IPS-20b (cell line): ENCODE results near the gene ANKRD29.
A peak's percentile ranks its signal among the peaks of the same experiment; 100 is the strongest.

ENCODE experiments used
- H3K27ac ChIP-seq: one replicate; pipeline ENCODE4 v1.5.1; 2013; ENCODE audit warnings: low read length
- H3K27me3 ChIP-seq: 2 replicates; pipeline ENCODE4 v1.6.1; 2013; ENCODE audit warnings: mild to moderate bottlenecking, low read length, inconsistent platforms; ENCODE audit not compliant: insufficient read depth
- H3K36me3 ChIP-seq: 2 replicates; pipeline ENCODE4 v1.6.1; 2013; ENCODE audit warnings: low read depth, mild to moderate bottlenecking, inconsistent platforms, low read length, moderate library complexity; ENCODE audit not compliant: insufficient read depth
- H3K4me1 ChIP-seq: 2 replicates; pipeline ENCODE4 v1.6.1; 2013; ENCODE audit warnings: mild to moderate bottlenecking, control low read depth, inconsistent platforms, low read length, moderate library complexity; ENCODE audit not compliant: insufficient read depth
- H3K4me3 ChIP-seq: 2 replicates; pipeline ENCODE4 v1.5.1; 2013; ENCODE audit warnings: mild to moderate bottlenecking, low read length, inconsistent platforms
- H3K9ac ChIP-seq: 2 replicates; pipeline ENCODE4 v1.6.1; 2013; ENCODE audit warnings: low read depth, mild to moderate bottlenecking, inconsistent platforms, low read length, moderate library complexity
- H3K9me3 ChIP-seq: 2 replicates; pipeline ENCODE4 v1.6.1; 2013; ENCODE audit warnings: mild to moderate bottlenecking, low read depth, low read length, inconsistent platforms; ENCODE audit not compliant: insufficient read depth

Gene ANKRD29

GRCh38 chr18:23599809-23600208, 62.9 kb downstream of the ANKRD29 start:
- H3K4me3 ChIP-seq = no peak overlapping the region
- no peaks in the 10 kb centered on the region for H3K4me1 ChIP-seq
- no peaks in the 10 kb centered on the region for H3K27me3 ChIP-seq
- no peaks in the 10 kb centered on the region for H3K36me3 ChIP-seq
- no peak overlapping the region for H3K9ac ChIP-seq
- no peak overlapping the region for H3K27ac ChIP-seq
- no peaks in the 10 kb centered on the region for H3K9me3 ChIP-seq

DNA sequence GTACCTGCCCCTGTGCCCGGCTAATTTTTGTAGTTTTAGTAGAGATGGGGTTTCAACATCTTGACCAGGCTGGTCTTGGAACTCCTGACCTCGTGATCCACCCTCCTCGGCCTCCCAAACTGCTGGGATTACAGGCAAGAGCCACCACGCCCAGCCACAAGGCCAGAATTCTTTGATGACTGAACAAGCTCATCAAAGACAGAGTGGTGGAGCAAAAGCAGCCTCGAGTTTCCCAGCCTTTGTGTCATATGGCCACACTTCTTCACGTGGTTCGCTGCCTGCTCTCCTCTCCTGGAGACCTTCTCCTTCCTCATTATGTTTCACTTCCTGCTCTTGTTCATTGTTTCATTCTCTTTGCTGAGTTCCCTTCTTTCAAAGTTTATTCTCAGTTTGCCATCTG, 66.5 kb downstream of the ANKRD29 start:
- no peaks in the 10 kb centered on the region for H3K27me3 ChIP-seq
- H3K9me3 ChIP-seq = no peaks in the 10 kb centered on the region
- no peak overlapping the region for H3K27ac ChIP-seq
- H3K36me3 ChIP-seq = no peaks in the 10 kb centered on the region
- no peak overlapping the region for H3K9ac ChIP-seq
- no peak overlapping the region for H3K4me3 ChIP-seq
- H3K4me1 ChIP-seq = no peaks in the 10 kb centered on the region

DNA sequence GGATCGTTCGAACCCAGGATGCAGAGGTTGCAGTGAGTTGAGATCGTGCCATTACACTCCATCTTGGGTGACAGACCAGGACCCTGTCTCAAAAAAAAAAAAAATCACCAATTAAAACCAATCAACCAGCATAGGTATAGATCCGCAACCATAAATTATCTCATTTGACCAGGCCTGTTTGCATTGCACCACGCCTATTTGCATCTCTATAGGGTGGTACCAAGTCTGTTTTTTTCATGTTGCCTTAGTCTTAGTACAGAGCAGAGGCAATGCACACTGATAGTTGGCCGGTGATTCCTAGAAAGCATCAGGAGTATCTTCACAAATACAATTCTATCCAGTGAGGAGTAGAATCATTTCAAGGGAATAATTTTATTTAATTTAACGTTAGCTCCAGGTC, 67.1 kb downstream of the ANKRD29 start:
- H3K9ac ChIP-seq = no peak overlapping the region
- H3K4me1 ChIP-seq = no peaks in the 10 kb centered on the region
- H3K4me3 ChIP-seq = no peak overlapping the region
- H3K36me3 ChIP-seq = no peaks in the 10 kb centered on the region
- no peak overlapping the region for H3K27ac ChIP-seq
- no peaks in the 10 kb centered on the region for H3K9me3 ChIP-seq
- H3K27me3 ChIP-seq = no peaks in the 10 kb centered on the region

- no peaks in the 10 kb centered on the region for H3K36me3 ChIP-seq
- H3K27me3 ChIP-seq = no peaks in the 10 kb centered on the region
- no peak overlapping the region for H3K27ac ChIP-seq
- no peaks in the 10 kb centered on the region for H3K4me1 ChIP-seq
- no peak overlapping the region for H3K9ac ChIP-seq
- no peak overlapping the region for H3K4me3 ChIP-seq
- H3K9me3 ChIP-seq = no peaks in the 10 kb centered on the region
Observed at GRCh38 chr18:23593720-23594119, 69.0 kb downstream of the ANKRD29 start.

DNA sequence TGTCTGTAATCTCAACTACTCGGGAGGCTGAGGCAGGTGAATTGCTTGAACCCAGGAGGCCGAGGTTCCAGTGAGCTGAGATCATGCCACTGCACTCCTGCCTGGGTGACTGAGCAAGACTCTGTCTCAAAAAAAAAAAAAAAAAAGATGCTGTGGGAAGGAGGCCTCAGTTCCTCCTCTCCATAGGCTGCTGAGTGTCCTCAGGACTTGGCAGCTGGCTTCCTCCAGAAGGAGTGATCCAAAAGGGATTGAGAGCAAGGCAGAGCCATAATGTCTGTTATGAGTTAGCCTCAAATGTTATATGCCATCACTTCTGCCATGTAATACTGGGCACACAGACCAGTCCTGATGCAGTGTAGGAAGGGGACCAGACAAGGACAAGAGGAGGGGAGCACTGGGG, 69.8 kb downstream of the ANKRD29 start:
- Histone ChIP-seq H3K36me3 (no peaks in the 10 kb centered on the region), H3K4me1 (no peaks in the 10 kb centered on the region), H3K4me3 (no peak overlapping the region), H3K27me3 (peaks cover under 1% of the 10 kb centered on the region; the same call in 1 of the 2 replicates), H3K9ac (no peak overlapping the region), H3K9me3 (no peaks in the 10 kb centered on the region), H3K27ac (no peak overlapping the region)

- no peaks in the 10 kb centered on the region for H3K9me3 ChIP-seq
- peaks cover 9% of the 10 kb centered on the region; the same call in 1 of the 2 replicates for H3K27me3 ChIP-seq
- H3K4me1 ChIP-seq = no peaks in the 10 kb centered on the region
- no peak overlapping the region for H3K9ac ChIP-seq
- H3K27ac ChIP-seq = no peak overlapping the region
- no peak overlapping the region for H3K4me3 ChIP-seq
- no peaks in the 10 kb centered on the region for H3K36me3 ChIP-seq
Observed at GRCh38 chr18:23591011-23591410, 71.7 kb downstream of the ANKRD29 start.

- H3K9ac ChIP-seq = no peak overlapping the region
- peaks cover 9% of the 10 kb centered on the region; the same call in 1 of the 2 replicates for H3K27me3 ChIP-seq
- H3K4me1 ChIP-seq = peaks cover 3% of the 10 kb centered on the region; the same call in 1 of the 2 replicates
- no peaks in the 10 kb centered on the region for H3K9me3 ChIP-seq
- no peaks in the 10 kb centered on the region for H3K36me3 ChIP-seq
- H3K4me3 ChIP-seq = no peak overlapping the region
- H3K27ac ChIP-seq = no peak overlapping the region
Observed at GRCh38 chr18:23588836-23589560, 73.7 kb downstream of the ANKRD29 start.

GRCh38 chr18:23587220-23587642, 75.5 kb downstream of the ANKRD29 start:
- Histone ChIP-seq H3K9ac (peak overlapping the region; percentile 28; the same call in 1 of the 2 replicates), H3K27me3 (peaks cover 9% of the 10 kb centered on the region; the same call in 1 of the 2 replicates), H3K36me3 (no peaks in the 10 kb centered on the region), H3K27ac (no peak overlapping the region), H3K4me3 (peak overlapping the region; percentile 97), H3K9me3 (no peaks in the 10 kb centered on the region), H3K4me1 (peaks cover 6% of the 10 kb centered on the region; the same call in 1 of the 2 replicates)

DNA sequence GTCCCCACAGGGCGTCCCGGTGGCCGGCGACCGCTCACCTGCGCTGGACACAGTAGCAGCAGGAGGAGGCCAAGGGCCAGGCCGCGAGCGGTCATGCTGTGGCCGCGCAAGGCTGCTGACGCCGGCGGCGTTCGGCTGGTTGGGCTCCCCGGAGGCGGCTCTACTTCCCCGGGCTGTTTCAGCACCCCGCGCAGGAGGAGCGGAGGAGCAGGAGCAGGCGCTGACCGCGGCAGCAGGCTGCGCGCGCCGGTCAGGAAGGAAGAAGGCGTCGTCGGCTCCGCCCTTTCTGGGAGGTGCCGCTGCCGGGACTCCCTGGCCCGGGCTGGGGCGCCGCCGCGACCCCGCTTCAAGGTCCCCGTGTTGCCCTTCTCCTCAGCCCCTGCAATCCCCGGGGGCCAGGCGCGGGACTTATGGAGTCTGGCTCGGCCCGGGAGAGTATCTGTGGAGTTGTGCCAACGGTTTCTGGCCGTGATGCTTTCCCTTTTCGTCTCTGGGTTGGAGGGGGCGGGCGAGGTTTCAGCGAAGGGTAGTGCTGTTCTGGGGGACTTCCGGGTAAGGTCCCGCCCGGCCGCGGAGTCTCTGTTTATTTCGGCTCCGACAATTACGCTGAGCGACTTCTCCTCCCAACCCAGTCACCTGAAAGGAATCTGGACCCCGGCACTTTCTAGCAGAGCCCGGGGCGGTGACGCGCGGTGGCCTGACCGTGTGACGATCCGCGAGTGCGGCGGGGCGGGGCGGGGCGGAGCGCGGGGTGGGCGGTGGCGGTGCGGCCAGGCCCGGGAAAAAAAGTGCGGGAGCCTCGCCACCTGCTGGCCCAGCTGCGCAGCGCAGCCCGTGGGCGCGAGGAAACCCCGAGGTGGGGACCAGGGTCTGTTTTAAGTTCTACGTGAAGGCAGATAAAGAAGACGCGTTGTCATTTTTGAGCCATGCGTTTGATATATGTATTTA, 76.2 kb downstream of the ANKRD29 start, which contains the start of gene NPC1:
Gene NPC1, minus strand, starts transcription at position 258 of the 948 bp plus-strand sequence. Its CDS starts 163 bp downstream, at position 95.
- no peaks in the 10 kb centered on the region for H3K9me3 ChIP-seq
- peak within 1 kb of the TSS; percentile 97 for H3K9ac ChIP-seq
- no peaks in the 10 kb centered on the region for H3K36me3 ChIP-seq
- peak within 1 kb of the TSS; percentile 99 for H3K27ac ChIP-seq
- H3K27me3 ChIP-seq = peaks cover 9% of the 10 kb centered on the region; the same call in 1 of the 2 replicates
- H3K4me1 ChIP-seq = peaks cover 6% of the 10 kb centered on the region; the same call in 1 of the 2 replicates
- H3K4me3 ChIP-seq = peak within 1 kb of the TSS; percentile 97

- Histone ChIP-seq H3K4me3 (peak overlapping the region; percentile 97), H3K27me3 (peaks cover 9% of the 10 kb centered on the region; the same call in 1 of the 2 replicates)
Observed at GRCh38 chr18:23585897-23586248, 76.8 kb downstream of the ANKRD29 start.

DNA sequence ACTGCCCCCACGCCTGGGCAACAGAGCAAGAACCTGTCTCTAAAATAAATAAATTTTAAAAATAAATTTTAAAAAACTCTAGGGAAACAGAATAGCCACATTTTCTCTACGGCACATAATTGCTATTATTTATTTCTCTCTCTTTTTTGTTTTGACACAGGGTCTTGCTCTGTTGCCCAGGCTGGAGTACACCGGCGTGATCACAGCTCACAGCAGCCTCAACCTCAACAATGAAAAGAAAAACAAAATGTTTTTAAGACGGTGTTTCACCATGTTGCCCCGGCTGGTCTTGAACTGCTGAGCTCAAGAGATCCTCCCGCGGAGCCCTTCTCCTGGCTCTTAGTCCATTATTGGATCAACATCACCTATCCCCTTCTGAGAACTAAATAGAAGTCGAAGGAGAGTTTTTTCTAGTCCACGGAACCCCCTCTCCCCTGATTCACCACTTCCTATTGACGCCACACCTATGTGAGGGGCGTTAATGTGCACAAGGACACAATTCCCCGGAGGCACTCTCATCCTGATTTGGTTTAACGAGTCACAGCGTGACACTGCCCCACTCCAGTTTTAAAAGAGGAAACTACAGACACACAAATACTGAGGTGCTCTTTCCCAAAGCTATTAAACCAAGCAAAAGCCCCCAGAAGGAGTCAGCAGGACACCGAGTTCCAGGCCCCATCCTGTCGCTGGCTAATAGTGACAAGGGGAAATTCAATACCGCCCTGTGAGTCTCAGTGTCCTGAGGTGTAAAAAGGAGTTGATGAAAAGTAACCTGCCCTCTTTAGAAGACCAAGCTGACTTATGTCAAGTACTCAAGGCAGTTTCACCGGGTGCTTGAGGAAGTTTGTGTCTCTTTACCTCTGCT, 77.5 kb downstream of the ANKRD29 start:
- H3K36me3 ChIP-seq = no peaks in the 10 kb centered on the region
- no peaks in the 10 kb centered on the region for H3K9me3 ChIP-seq
- peak overlapping the region; percentile 99 for H3K27ac ChIP-seq
- H3K27me3 ChIP-seq = peaks cover 9% of the 10 kb centered on the region; the same call in 1 of the 2 replicates
- H3K9ac ChIP-seq = peak overlapping the region; percentile 97; the same call in 1 of the 2 replicates
- peaks cover 6% of the 10 kb centered on the region; the same call in 1 of the 2 replicates for H3K4me1 ChIP-seq
- H3K4me3 ChIP-seq = peak overlapping the region; percentile 97

More at GRCh38 chr18:23585897-23586248, 76.8 kb downstream of the ANKRD29 start:
- Histone ChIP-seq H3K9ac (peak overlapping the region; percentile 97; the same call in 1 of the 2 replicates), H3K36me3 (no peaks in the 10 kb centered on the region), H3K9me3 (no peaks in the 10 kb centered on the region), H3K27ac (peak overlapping the region; percentile 99), H3K4me1 (peaks cover 6% of the 10 kb centered on the region; the same call in 1 of the 2 replicates)
